Mesenchymal stem cell (in vitro differentiated cells and primary cell): Measurements from ENCODE around the gene PRR18.

Experiments
- DNase-seq: peaks from one replicate; pipeline ENCODE4 v3.0.0-alpha.2; 2013
- H2AFZ ChIP-seq: one replicate; pipeline ENCODE4 v1.6.1; 2013; ENCODE audit warnings: low read depth, mild to moderate bottlenecking, control low read depth, inconsistent platforms, low read length, moderate library complexity
- H2AK5ac ChIP-seq: 2 replicates; pipeline ENCODE4 v1.6.1; 2013; ENCODE audit warnings: low read length, moderate library complexity, mild to moderate bottlenecking, inconsistent platforms; ENCODE audit not compliant: severe bottlenecking
- H2BK120ac ChIP-seq: one replicate; pipeline ENCODE4 v1.6.1; 2013; ENCODE audit warnings: low read depth, mild to moderate bottlenecking, inconsistent platforms, low read length, moderate library complexity
- H2BK12ac ChIP-seq, 2 experiments: one replicate each; pipeline ENCODE4 v1.6.1; 2013; ENCODE audit warnings: inconsistent platforms in 2 of 2, low read length in 2 of 2, mild to moderate bottlenecking in 2 of 2, moderate library complexity in 2 of 2, control low read depth in 1 of 2
- H2BK15ac ChIP-seq: one replicate; pipeline ENCODE4 v1.6.1; 2013; ENCODE audit warnings: mild to moderate bottlenecking, low read depth, inconsistent platforms; ENCODE audit not compliant: poor library complexity, severe bottlenecking
- H2BK5ac ChIP-seq: 2 replicates; pipeline ENCODE4 v1.6.1; 2013; ENCODE audit warnings: low read depth, mild to moderate bottlenecking, low read length, control low read depth, inconsistent platforms; ENCODE audit not compliant: poor library complexity, severe bottlenecking
- H3K14ac ChIP-seq, 2 experiments: one replicate each; pipeline ENCODE4 v1.6.1; 2013; ENCODE audit warnings: inconsistent platforms in 2 of 2, low read length in 2 of 2, control low read depth in 1 of 2, mild to moderate bottlenecking in 1 of 2, moderate library complexity in 1 of 2
- H3K18ac ChIP-seq, 2 experiments: one replicate each; pipeline ENCODE4 v1.6.1; 2013; ENCODE audit warnings: inconsistent platforms in 2 of 2, low read length in 2 of 2, control low read depth in 1 of 2, low read depth in 1 of 2, mild to moderate bottlenecking in 1 of 2
- H3K23ac ChIP-seq, 2 experiments: one replicate each; pipeline ENCODE4 v1.6.1; 2013; ENCODE audit warnings: inconsistent platforms in 2 of 2, low read length in 2 of 2, mild to moderate bottlenecking in 2 of 2, moderate library complexity in 2 of 2, control low read depth in 1 of 2
- H3K27ac ChIP-seq: 2 replicates; pipeline ENCODE4 v1.5.1; 2013; ENCODE audit warnings: mild to moderate bottlenecking, moderate library complexity, low read length, control low read depth, inconsistent platforms; ENCODE audit not compliant: poor library complexity, severe bottlenecking
- H3K27me3 ChIP-seq, 2 experiments: 2 replicates each; pipeline versions ENCODE4 v1.6.1 to v1.7.0; 2013; ENCODE audit warnings: low read length in 2 of 2, mild to moderate bottlenecking in 2 of 2, moderate library complexity in 2 of 2, control low read depth in 1 of 2, inconsistent platforms in 1 of 2; ENCODE audit not compliant: control insufficient read depth in 1 of 2, insufficient read depth in 1 of 2
- H3K36me3 ChIP-seq, 2 experiments: 2 replicates each; pipeline versions ENCODE4 v1.6.1 to v1.7.0; 2013; ENCODE audit warnings: low read length in 2 of 2, control low read depth in 1 of 2, inconsistent platforms in 1 of 2, low read depth in 1 of 2, mild to moderate bottlenecking in 1 of 2; ENCODE audit not compliant: insufficient read depth in 2 of 2, control insufficient read depth in 1 of 2
- H3K4ac ChIP-seq, 2 experiments: one replicate each; pipeline ENCODE4 v1.6.1; 2013; ENCODE audit warnings: inconsistent platforms in 2 of 2, low read length in 2 of 2, mild to moderate bottlenecking in 2 of 2, moderate library complexity in 2 of 2, control low read depth in 1 of 2, low read depth in 1 of 2
- H3K4me1 ChIP-seq: 2 replicates; pipeline ENCODE4 v1.6.1; 2013; ENCODE audit warnings: low read depth, low read length, control low read depth; ENCODE audit not compliant: control insufficient read depth, insufficient read depth
- H3K4me2 ChIP-seq: 2 replicates; pipeline ENCODE4 v1.6.1; 2013; ENCODE audit warnings: low read length, mild to moderate bottlenecking, inconsistent platforms; ENCODE audit not compliant: poor library complexity, severe bottlenecking
- H3K4me3 ChIP-seq, 2 experiments: 2 replicates each; pipeline versions ENCODE4 v1.5.1 to v1.7.0; 2013; ENCODE audit warnings: low read length in 2 of 2, mild to moderate bottlenecking in 2 of 2, control low read depth in 1 of 2, low read depth in 1 of 2; ENCODE audit not compliant: insufficient read depth in 1 of 2
- H3K79me1 ChIP-seq: replicated peaks from 2 replicates; pipeline ENCODE4 v1.6.1; 2013; ENCODE audit warnings: mild to moderate bottlenecking, control low read depth, low read length, inconsistent platforms; ENCODE audit not compliant: poor library complexity, severe bottlenecking
- H3K9ac ChIP-seq: 2 replicates; pipeline ENCODE4 v1.7.0; 2013; ENCODE audit warnings: mild to moderate bottlenecking, low read length, moderate library complexity
- H3K9me3 ChIP-seq: 2 replicates; pipeline ENCODE4 v1.7.0; 2013; ENCODE audit warnings: mild to moderate bottlenecking, low read length; ENCODE audit not compliant: control insufficient read depth
- H4K8ac ChIP-seq: one replicate; pipeline ENCODE4 v1.6.1; 2013; ENCODE audit warnings: inconsistent platforms, mild to moderate bottlenecking, low read length, moderate library complexity
- H4K91ac ChIP-seq: one replicate; pipeline ENCODE4 v1.6.1; 2013; ENCODE audit warnings: mild to moderate bottlenecking, low read length, inconsistent platforms
- WGBS: methylation state at CpG from one replicate; pipeline ENCODE4 v1.1.7; 2013; ENCODE audit warnings: mixed read lengths; 5-methylcytosine and 5-hydroxymethylcytosine counted together

The PRR18 gene

GRCh38 chr6:166296035-166296883 is 11.9 kb downstream of the PRR18 start:
- H2BK5ac ChIP-seq = no peak overlapping the region
- no peak overlapping the region for H4K8ac ChIP-seq
- H3K4me1 ChIP-seq = no peaks in the 10 kb centered on the region
- no peak for DNase-seq
- H3K9ac ChIP-seq = no peak overlapping the region
- no peak overlapping the region for H3K4me3 ChIP-seq
- WGBS = 77% methylated on average over 8 of the region's 10 CpGs
- H3K27me3 ChIP-seq = peaks cover 23 to 39% of the 10 kb centered on the region in 2 experiments
- no peak overlapping the region for H2BK120ac ChIP-seq
- H2AK5ac ChIP-seq = no peak overlapping the region
- no peak overlapping the region for H3K23ac ChIP-seq
- H3K79me1 ChIP-seq = no peaks in the 10 kb centered on the region
- no peak overlapping the region for H4K91ac ChIP-seq
- no peak overlapping the region for H2BK15ac ChIP-seq
- no peak overlapping the region for H2AFZ ChIP-seq
- no peaks in the 10 kb centered on the region for H3K36me3 ChIP-seq
- no peak overlapping the region for H3K14ac ChIP-seq
- no peak overlapping the region for H3K4ac ChIP-seq
- H3K4me2 ChIP-seq = no peak overlapping the region
- H3K9me3 ChIP-seq = no peaks in the 10 kb centered on the region
- no peak overlapping the region for H2BK12ac ChIP-seq
- no peak overlapping the region for H3K27ac ChIP-seq
- no peak overlapping the region for H3K18ac ChIP-seq

- no peak for DNase-seq
- Histone ChIP-seq H3K79me1 (no peaks in the 10 kb centered on the region), H3K4me1 (no peaks in the 10 kb centered on the region), H4K8ac (no peak overlapping the region), H3K23ac (peak overlapping the region in 1 of 2 experiments; percentile 32), H3K4ac (no peak overlapping the region), H3K9ac (no peak overlapping the region), H3K14ac (no peak overlapping the region), H3K9me3 (no peaks in the 10 kb centered on the region), H3K18ac (no peak overlapping the region), H2BK5ac (no peak overlapping the region), H3K4me2 (no peak overlapping the region), H2AFZ (no peak overlapping the region), H2BK15ac (no peak overlapping the region), H2BK12ac (no peak overlapping the region), H3K36me3 (no peaks in the 10 kb centered on the region), H2AK5ac (no peak overlapping the region), H3K27ac (no peak overlapping the region), H3K4me3 (no peak overlapping the region), H4K91ac (no peak overlapping the region), H3K27me3 (peaks cover 23 to 36% of the 10 kb centered on the region in 2 experiments), H2BK120ac (no peak overlapping the region)
- 89% methylated on average over 12 of the region's 12 CpGs for WGBS
These were observed 14.2 kb downstream of the PRR18 start for GRCh38 chr6:166293731-166294584.

GRCh38 chr6:166289207-166290060 is 18.8 kb downstream of the PRR18 start:
- Histone ChIP-seq H4K8ac (no peak overlapping the region), H3K23ac (no peak overlapping the region), H2BK5ac (no peak overlapping the region), H2BK120ac (no peak overlapping the region), H4K91ac (no peak overlapping the region), H3K9ac (no peak overlapping the region), H3K4me1 (no peaks in the 10 kb centered on the region), H2AK5ac (no peak overlapping the region), H3K36me3 (no peaks in the 10 kb centered on the region), H2BK12ac (no peak overlapping the region), H3K9me3 (no peaks in the 10 kb centered on the region), H3K18ac (no peak overlapping the region), H3K27me3 (peaks cover 18 to 33% of the 10 kb centered on the region in 2 experiments), H3K4me3 (no peak overlapping the region), H3K27ac (no peak overlapping the region), H3K79me1 (no peaks in the 10 kb centered on the region), H3K14ac (no peak overlapping the region), H3K4ac (no peak overlapping the region), H3K4me2 (no peak overlapping the region), H2BK15ac (no peak overlapping the region), H2AFZ (no peak overlapping the region)
- DNase-seq = no peak
- WGBS = 88% methylated on average over 13 of the region's 14 CpGs
